Keratinocyte (primary cell): Measurements from ENCODE around the gene CLEC6A.

Experiments
- CTCF ChIP-seq, 3 experiments: IDR thresholded peaks in 1 of 3; conservative IDR thresholded peaks in 1 of 3; optimal IDR thresholded peaks in 1 of 3; 2 replicates in 2 of 3; 3 replicates in 1 of 3; pipeline versions ENCODE3 to v1.5.1; 2011; ENCODE audit warnings: low read length in 3 of 3, mild to moderate bottlenecking in 3 of 3, moderate library complexity in 2 of 3, control low read depth in 1 of 3, inconsistent platforms in 1 of 3; ENCODE audit not compliant: insufficient read depth in 2 of 3; ENCODE audit errors: extremely low read depth in 1 of 3
- EZH2 ChIP-seq: IDR thresholded peaks from one replicate; pipeline ENCODE4 v1.6.1; 2012; ENCODE audit warnings: inconsistent platforms, mild to moderate bottlenecking, low read length, moderate library complexity

GRCh38 chr12:8508910-8509841 lies 53.4 kb downstream of the CLEC6A start:
- TF ChIP-seq EZH2 (no peak), CTCF (optimal IDR thresholded peaks at IDR 0.05 in 1 of 3, IDR thresholded peaks at IDR 0.05 in 1 of 3, conservative IDR thresholded peaks at IDR 0.05 in 1 of 3; ENCODE audit: extremely low read depth in 1 of 3, insufficient read depth in 2 of 3, low read length in 3 of 3) (no peak)
